HG02588 (cell line): ENCODE data around the gene MALRD1.
"Not testable (repeated sequence)": the region's sequence is repeated elsewhere in the genome, so short reads cannot be mapped to it uniquely, and the experiment has no call there.

Source experiments
- ATAC-seq: cut with Tn5 transposase; IDR thresholded peaks from one replicate; pipeline ENCODE4 v1.9.1; 2021; ENCODE audit warnings: mild to moderate bottlenecking, moderate library complexity; ENCODE audit not compliant: unreplicated experiment

The MALRD1 gene

DNA sequence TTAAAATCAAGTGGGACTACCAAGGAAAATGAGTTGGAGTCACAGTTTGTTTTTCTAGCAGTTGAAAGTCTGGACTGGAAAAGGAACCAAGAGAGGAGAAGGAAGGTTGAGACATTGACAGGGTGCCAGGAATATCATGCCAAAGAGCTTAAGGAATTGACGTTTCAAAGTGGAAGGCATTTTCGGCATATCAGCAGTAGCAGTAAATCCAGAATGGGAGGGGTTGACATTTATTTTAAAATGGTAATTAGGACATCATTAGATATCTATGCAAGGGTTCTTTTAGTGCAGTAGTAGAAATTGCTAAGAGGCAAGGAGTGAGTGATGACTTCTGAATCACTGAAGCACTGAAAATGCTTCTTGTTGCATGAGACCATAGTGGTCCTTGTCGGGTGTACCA, 431.8 kb downstream of the MALRD1 start:
- ATAC-seq, result no peak

DNA sequence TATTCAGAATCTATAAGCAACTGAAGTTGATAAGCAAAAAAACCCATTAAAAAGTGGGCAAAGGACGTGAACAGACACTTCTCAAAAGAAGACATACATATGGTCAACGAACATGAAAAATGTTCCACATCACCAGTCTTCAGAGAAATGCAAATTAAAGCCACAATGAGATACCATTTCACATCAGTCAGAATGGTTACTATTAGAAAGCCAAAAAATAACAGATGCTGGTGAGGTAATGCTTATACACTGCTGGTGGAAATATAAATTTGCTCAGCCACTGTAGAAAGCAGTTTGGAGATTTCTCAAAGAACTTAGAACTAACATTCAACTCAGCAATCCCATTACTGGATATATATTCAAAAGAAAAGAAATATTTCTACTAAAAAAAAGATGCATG, 434.8 kb downstream of the MALRD1 start:
- no peak for ATAC-seq

DNA sequence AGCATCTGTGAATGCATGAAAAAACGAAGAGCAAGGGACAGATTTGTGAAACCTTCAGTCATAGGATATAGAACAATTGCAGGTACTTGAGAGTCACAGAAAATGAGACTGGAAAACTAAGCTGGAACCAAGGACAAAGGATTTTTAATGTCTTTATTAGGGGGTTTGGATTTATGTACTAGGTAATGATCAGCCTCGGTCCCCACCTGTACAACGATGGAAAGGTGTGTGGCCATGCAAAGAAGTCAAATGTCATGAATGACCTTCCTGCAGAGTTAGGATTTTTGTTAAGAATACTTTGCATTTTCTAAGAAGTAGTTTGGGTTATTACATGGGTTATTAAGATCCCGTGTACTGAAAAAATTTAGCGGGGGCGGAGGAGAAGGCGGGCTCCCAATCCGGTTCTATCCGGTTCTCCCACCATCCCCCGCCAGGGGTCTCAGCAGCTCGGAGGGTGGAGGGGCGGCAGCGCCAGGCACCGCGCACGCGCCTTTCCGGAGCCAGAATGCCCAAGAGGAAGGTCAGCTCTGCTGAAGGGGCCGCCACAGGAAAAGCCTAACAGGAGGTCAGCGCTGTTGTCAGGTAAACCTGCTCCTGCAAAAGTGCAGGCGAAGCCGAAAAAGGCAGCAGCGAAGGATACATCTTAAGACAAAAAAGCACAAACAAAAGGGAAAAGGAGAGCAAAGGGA, 440.1 kb downstream of the MALRD1 start:
- ATAC-seq, result no peak

DNA sequence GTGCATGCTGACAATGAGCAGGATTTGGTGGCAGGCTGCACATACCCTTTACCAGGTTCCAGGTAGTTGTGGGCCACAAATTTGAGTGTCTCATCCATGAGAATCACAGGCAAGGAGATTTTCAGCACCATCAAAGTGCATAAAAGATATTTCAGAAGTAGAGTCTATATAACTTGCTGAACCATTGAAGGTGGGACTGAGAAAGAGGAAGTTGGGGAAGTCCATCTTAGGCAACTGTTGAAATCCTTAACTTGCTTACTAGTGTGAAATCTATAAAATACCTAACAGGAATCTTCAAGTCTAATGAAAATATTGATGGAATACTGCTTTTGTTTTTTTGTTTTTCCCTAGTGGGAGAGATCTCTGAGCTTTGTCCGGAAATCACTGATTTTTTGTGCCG, 442.6 kb downstream of the MALRD1 start:
- no peak for ATAC-seq

DNA sequence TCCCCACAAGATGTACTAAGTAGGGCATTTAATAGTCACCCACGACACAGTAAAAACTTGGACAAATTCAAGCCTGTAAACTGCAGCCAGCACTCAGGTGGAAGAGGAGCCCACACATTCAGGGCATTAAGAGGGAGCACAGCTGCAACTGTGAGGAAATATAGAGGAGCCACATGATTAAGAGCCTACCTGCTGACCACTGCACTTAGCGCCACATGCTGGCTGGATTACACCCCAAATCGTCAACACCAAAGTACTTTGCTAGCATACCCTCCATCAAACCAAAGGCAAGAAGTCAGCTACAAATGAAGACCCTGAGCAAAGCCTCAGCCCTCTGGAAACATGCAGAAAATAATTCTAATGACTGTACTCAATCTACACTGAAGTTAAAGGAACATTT, 445.3 kb downstream of the MALRD1 start:
- no peak for ATAC-seq

DNA sequence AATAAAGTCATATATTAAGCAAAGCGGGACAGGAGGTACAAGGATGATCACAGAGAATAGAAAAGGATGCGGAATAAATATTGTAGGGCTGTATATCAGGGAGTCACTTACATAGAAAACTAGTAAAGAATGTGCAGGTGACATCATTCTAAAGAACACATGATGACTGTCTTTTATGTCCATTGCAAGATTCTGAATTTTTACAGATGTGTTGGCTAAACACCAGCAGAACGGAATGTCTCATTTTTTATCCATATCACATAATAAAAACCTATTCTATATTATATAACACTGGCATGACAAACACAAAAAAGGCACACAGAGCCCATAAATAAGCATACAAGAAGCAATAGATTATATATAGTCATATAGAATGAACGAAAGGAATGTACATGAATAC, 448.4 kb downstream of the MALRD1 start:
- no peak for ATAC-seq

DNA sequence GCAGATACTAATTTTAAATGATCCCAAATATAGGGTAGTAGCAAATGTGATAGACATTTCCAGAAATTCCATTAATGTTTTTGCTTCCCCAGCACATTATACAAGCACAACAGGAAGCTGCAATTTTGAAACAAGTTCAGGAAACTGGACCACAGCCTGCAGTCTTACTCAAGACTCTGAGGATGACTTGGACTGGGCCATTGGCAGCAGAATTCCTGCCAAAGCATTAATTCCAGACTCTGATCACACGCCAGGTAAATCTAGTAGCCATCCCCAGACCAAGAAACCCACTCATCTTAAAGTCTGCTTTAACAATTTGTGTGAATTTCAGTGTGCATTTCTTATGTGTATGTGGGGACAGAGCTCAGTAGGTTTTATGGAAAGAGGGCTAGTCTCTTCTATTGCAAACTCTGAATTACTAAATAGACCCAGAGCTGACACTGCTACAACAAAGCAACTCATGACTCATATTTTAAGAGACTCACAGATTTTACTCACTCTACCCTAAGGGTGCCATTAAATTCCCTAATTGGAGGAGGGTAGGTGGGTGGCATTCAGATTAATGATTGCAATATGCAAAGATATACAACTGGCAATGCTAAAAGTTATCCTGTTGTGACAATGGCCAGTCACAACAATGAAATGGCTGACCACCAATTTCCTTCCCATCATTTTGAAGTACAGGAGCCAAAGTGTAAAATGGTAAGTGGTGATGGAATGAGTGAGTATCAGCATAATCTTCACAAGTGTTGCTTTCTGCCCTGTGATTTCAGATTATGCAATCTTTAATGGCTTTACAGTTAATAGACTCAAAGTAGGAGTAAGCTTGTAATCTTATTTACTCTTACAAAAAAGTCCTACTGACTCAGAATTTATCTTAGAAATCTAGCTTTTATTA, 450.0 kb downstream of the MALRD1 start:
- no peak for ATAC-seq

DNA sequence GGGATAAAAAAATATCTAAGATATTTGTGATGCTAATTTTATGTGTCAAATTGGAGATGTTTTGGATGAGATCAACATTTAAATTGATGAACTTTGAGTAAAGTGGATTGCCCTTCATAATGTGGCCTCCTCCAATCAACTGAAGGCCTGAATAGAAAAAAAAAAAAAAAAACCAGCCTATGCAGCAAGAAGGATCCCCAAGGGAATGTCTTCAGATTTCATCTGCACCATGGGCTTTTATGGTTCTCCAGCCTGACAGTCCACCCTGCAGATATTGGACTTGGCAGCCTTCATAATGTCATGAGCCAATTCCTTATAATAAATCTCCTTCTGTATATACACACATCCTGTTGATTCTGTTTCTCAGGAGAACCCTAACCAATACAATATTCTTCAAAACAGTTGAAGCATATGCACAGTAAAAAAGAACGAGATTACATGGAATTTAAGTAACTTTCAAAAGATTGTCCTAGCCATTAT, 450.7 kb downstream of the MALRD1 start:
- ATAC-seq, result no peak

DNA sequence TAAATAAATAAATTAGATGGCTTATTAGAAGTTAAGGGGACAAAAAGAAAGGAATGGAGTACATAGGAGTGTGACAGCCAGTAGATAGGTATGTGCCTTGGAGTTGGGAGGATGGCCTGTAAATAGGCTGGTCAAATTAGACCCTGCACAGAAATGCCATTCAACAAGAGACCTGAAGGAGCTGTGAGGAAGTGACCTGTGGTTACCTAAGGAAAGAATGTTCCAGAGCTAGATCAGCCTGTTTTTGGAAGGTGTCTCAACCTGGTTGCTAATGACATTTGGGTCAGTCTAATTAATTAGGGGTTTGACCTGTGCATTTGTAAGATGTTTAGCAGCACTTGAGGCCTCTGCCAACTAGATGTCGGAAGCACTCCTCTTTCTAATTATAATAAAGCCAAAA, 452.4 kb downstream of the MALRD1 start:
- ATAC-seq, result no peak

DNA sequence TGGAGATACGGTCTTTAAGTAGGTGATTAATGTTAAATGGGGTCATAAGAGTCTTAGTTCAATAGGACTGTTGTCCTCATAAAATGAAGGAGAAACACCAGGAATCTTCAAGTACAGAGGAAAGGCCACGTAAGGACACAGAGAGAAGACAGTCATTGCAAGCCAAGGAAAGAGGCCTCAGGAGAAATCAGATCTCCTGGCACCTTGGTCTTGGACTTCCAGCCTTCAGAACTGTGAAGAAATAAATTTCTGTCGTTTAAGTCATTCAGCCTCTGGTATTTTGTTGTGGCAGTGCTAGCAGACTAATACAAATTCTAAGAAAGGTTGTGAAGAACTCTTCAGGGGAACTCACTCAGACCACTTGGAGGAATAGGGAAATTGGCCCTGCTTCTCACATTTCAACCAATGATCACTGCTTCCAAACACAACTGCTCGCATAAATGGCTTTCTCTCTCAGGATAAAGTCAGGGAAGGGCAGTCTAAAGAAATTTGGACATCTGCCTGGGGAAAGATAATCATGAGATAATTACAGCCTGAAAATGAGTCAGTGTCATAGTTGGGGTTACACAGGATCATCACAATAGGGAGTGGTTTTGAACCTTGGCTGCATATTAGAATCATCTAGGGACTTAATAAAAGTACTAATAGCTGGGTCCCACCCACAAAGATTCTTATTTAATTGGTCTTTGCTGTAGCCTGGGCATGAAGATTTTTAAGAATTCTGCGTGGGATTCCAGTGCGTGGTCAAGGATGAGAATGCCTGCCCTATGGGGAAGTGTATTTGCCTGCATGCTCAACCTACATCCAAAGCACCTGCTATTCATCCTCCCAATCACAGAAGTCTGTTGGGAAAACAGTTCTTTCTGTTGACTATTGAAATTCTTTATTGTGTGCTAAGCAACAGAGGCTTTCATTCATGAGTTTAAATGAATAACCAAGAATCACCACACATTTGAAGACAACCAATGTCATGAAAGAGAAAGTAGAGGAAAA, 457.0 kb downstream of the MALRD1 start:
- no peak for ATAC-seq

DNA sequence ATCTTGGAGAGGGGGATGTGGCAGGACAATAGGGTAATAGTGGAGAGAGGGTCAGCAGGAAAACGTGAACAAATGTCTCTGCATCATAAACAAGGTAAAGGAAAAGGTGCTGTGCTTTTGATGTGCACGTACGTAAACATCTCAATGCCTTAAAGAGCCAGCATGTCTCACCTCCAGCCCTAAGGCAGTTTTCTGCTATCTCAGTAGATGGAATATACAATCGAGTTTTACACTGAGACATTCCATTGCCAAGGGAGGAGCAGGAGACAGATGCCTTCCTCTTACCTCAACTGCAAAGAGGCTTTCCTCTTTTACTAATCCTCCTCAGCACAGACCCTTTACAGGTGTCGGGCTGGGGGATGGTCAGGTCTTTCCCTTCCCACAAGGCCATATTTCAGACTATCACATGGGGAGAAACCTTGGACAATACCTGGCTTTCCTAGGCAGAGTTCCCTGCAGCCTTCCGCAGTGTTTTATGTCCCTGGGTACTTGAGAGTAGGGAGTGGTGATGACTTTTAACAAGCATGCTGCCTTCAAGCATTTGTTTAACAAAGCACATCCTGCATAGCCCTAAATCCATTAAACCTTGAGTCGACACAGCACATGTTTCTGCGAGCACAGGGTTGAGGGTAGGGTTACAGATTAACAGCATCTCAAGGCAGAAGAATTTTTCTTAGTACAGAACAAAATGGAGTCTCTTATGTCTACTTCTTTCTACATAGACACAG, 461.6 kb downstream of the MALRD1 start:
- ATAC-seq, result not testable (repeated sequence)

DNA sequence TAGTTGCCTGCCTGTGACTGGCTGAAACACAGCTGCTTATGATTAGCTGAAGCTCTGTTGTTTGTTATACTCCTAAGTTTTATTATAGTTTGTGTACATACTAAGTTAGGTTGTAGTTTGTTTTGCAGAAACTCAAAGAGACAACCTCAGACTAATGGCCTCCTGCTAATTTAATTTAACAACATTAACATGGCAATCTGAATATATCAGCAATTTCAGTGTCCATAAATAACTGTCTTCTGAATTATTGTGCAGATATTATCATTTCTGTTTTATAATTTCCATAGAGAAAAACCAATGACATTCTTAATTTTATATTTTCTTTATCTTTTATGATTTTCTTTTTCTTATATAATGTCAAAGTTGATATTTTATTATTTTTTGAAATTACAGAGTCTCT, 469.5 kb downstream of the MALRD1 start:
- ATAC-seq, result no peak

DNA sequence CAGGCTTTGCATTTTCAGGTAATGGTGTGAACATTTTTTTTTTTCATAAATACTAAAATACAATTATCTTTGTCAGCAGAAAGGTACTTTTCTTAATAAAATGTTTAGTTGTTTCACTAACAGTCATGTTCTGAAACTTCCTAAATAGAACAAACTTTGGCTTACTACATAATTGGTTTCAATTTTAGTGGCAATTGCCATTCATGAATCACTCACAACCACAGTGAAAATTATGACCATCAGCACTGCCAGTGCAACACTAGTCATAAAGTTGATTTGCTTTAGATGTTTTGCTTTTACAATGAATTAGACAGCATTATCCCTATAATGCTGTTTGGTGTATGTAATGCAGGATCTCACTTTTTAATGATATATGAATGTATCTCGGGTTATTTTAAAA, 470.0 kb downstream of the MALRD1 start:
- ATAC-seq, result no peak

DNA sequence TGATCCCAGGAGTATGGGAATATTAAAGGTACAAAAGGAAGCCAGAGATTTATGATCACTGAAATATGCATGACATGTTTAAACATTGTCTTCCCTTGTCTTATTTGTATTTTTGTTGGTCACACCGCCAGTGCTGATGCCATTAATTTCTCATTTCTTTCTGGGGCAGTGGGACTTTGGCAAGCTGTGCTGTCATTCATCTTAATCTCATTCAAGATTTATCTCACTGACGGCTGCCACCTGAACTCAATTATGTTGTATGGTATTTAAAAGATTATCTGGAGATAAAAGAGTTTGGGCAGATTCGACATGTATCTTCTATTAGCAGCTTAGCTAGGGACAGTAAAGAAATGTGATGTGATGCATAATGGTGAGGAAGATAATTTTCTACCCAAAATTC, 482.7 kb downstream of the MALRD1 start:
- ATAC-seq, result no peak

DNA sequence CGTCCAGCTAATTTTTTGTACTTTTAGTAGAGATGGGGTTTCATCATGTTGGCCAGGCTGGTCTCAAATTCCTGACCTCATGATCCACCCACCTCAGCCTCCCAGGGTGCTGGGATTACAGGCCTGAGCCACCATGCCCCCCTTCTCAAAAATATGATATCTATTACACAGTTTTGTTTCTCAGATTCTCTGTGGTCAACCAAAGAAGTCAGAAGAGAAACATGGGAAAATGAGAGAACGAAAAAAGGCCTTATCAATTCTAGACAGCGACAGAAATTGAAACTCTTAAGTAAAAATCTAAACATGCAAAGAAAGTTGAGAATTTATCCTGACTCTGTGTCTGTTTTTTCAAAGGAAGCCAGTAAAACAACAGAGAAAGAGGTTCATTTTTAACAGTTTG, 483.8 kb downstream of the MALRD1 start:
- ATAC-seq, result no peak

DNA sequence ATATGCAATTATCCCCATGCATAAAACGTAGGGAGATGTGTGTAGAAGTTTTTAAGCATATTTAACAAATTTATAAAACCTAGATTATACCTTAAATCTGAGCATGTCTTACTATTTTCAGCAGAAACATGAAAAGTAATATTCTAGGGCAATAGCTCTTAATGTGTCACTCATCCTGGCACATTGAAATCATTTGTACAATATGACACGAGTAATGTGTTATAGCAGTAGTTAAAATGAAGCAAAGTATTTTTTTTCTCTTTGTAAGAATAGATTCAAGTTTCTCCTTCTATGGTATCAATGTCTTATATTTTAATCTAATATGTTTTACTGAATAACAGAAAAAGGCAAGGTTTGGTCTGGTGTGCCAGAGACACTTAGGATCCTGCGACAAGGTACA, 492.7 kb downstream of the MALRD1 start:
- ATAC-seq, result no peak

DNA sequence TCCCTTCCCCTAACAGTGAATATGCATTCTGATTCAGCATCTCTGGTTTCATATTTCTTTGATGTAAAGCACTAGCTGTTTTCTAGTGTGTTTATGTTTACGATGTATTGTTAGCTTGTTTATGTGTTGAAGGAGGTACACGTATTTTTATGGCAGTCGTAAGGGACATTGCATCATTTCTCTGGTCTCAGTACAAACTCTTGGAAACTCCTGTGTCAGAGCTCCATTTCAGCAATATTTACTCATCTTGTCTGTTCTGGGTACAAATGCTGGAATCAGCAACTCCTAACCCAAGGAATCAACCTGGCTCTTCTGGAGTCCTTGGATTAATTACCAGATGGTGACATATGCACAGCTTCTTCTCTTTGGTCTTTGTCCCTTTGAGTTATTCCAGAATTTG, 497.6 kb downstream of the MALRD1 start:
- ATAC-seq, result no peak

DNA sequence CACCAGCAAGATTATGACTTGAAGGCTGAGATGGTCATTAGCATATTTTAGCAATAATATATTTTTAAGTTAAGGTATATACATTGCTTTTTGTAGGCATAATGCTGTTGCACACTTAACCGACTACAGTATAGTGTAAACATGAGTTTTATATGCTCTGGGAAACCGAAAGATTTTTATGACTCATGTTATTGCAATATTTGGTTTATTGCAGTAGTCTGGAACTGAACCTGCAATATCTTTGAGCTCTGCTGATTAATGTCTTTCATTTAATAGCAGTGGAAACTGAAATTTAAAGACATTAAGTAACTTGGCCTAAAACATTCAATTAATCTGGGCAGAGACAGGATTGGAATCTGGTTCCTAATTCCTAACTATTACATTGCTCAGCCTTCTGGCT, 500.9 kb downstream of the MALRD1 start:
- no peak for ATAC-seq

DNA sequence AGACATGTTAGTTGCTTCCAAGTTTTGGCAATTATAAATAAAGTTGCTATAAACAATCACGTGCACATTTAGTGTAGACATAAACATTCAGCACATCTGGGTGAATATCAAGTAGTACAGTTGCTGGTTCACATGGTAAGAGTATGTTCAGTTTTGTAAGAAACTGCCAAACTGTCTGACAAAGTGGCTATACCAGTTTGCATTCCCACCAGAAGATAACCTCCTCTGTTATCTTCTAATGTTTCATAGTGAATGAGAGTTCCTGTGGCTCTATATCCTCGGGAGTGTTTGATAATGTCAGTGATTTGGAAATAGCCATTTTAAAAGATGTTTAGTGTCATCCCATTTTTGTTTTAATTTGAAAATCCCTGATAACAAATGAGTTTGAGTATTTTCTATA, 508.1 kb downstream of the MALRD1 start:
- no peak for ATAC-seq

DNA sequence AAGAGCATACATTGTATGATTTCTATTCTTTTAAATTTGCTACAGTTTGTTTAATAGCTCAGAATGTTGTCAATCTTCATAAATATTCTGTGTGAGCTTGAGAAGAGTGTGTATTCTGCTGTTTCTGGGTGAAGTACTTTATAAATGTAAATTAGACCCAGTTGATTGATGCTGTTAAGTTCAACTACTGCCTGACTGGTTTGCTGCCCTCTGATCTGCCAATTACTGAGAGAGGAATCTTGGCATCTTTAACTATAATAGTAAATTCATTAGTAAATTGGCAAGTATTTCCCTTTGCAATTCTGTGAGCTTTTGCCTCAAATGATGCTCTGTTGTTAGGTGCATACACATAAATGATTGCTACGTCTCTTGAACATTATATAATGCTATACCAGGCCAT, 512.6 kb downstream of the MALRD1 start:
- ATAC-seq, result no peak
